ENCODE data around the gene ABHD14A.
A peak's percentile ranks its signal among the peaks of the same experiment; 100 is the strongest.
"Not testable (repeated sequence)": the region's sequence is repeated elsewhere in the genome, so short reads cannot be mapped to it uniquely, and the experiment has no call there.

Gene ABHD14A

GRCh38 chr3:51974277-51974962 is 444 bp upstream of the ABHD14A start:
- no peak for DNase-seq (ENCODE audit: low read depth)

- DNase-seq (ENCODE audit: low read depth), result no peak
Observed at GRCh38 chr3:51975852-51976549, 1.1 kb downstream of the ABHD14A start.

- DNase-seq (ENCODE audit: low read depth), result no peak
Observed at GRCh38 chr3:51977446-51978142, 2.7 kb downstream of the ABHD14A start.

GRCh38 chr3:51978143-51978502 is 3.3 kb downstream of the ABHD14A start:
- no peak for DNase-seq (ENCODE audit: low read depth)

- no peak for DNase-seq (ENCODE audit: low read depth)
Observed at GRCh38 chr3:51980253-51980652, 5.4 kb downstream of the ABHD14A start.

- DNase-seq (ENCODE audit: low read depth), result no peak
Observed at GRCh38 chr3:51982352-51982837, 7.5 kb downstream of the ABHD14A start.

- no peak for DNase-seq (ENCODE audit: low read depth)
Observed at GRCh38 chr3:51982838-51983577, 8.1 kb downstream of the ABHD14A start, which contains the start of gene ACY1. Gene ACY1, plus strand, starts transcription at chr3:51983535. Its CDS starts 530 bp downstream, at chr3:51984065.

- no peak for DNase-seq (ENCODE audit: low read depth)
Observed at GRCh38 chr3:51983578-51984268, 8.9 kb downstream of the ABHD14A start.

- DNase-seq (ENCODE audit: low read depth), result no peak
Observed at GRCh38 chr3:51984269-51984647, 9.4 kb downstream of the ABHD14A start.

GRCh38 chr3:51985063-51985462 is 10.2 kb downstream of the ABHD14A start:
- no peak for DNase-seq (ENCODE audit: low read depth)

- no peak for DNase-seq (ENCODE audit: low read depth)
Observed at GRCh38 chr3:51986010-51986947, 11.4 kb downstream of the ABHD14A start.

- no peak for DNase-seq (ENCODE audit: low read depth)
Observed at GRCh38 chr3:51987568-51987967, 12.7 kb downstream of the ABHD14A start.

GRCh38 chr3:51988286-51989146 is 13.7 kb downstream of the ABHD14A start:
- no peak for DNase-seq (ENCODE audit: low read depth)

GRCh38 chr3:51990501-51990971 is 15.7 kb downstream of the ABHD14A start:
- DNase-seq (ENCODE audit: low read depth), result not testable (repeated sequence)

GRCh38 chr3:51992017-51992682 is 17.3 kb downstream of the ABHD14A start:
- DNase-seq (ENCODE audit: low read depth), result no peak

- not testable (repeated sequence) for DNase-seq (ENCODE audit: low read depth)
Observed at GRCh38 chr3:51993657-51994056, 18.8 kb downstream of the ABHD14A start.

- no peak for DNase-seq (ENCODE audit: low read depth)
Observed at GRCh38 chr3:51994530-51994929, 19.7 kb downstream of the ABHD14A start.

- DNase-seq (ENCODE audit: low read depth), result peak; percentile 81
Observed at GRCh38 chr3:51995346-51996163, 20.7 kb downstream of the ABHD14A start, which contains the start of gene RPL29. Gene RPL29, minus strand, starts transcription at chr3:51995895. Its CDS starts 434 bp downstream, at chr3:51995461.

All from non-pigmented ciliary epithelial cell (primary cell).